ENCODE data around the gene PDCL3. TPM values are rescaled to one million over a fixed set of nuclear protein-coding genes. Genes with fewer than 3 reads are reported as not detected.
A peak's percentile ranks its signal among the peaks of the same experiment; 100 is the strongest.

PDCL3 gene
- polyA plus RNA-seq, 2 of the 4 experiments (the other 2 are of a cell fraction), result 63.1 to 64.1 TPM

DNA sequence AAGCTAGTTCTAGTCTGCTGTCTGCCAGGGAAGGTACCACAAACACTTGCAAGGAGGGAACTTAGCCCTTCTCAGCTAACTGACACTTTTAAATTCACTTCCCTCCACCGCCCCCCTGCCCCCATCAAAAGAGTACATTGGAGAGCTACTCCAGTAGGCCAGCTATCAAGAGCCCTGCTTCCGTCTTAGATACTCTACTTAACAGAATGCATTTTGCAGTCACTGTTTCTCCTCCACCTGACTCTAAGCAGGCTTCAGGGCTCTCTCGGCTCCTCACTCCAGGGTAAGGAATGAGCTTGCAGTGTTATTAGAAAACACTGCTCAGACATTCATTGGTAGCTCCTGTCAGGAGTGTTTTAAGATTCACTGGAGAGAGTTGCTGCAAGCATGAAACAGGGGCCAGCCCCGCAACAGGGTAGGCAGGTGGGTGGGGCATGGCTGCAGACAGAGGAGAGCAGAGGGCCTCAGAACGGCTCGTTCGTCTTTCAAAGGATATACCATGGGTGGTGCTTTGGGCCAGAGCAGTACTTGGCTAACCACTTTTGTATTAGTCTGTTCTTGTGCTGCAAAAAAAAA, 35.3 kb upstream of the PDCL3 start:
- no peak overlapping the region for H3K27ac ChIP-seq
- H3K4me2 ChIP-seq, result no peak overlapping the region
- FAIRE-seq, result no peak
- TF ChIP-seq FOSB (CRISPR knock-in tag; IDR thresholded peaks at IDR 0.05) (no peak), MYC (IDR thresholded peaks at IDR 0.05; ENCODE audit: borderline replicate concordance, low read length) (no peak), GATA3 (IDR thresholded peaks at IDR 0.05; ENCODE audit: borderline replicate concordance) (no peak), EHMT2 (IDR thresholded peaks at IDR 0.05; ENCODE audit: low read depth) (no peak), ZSCAN20 (CRISPR knock-in tag; IDR thresholded peaks at IDR 0.05) (no peak), KDM1A (IDR thresholded peaks at IDR 0.05; ENCODE audit: low read depth) (no peak), MAFK (IDR thresholded peaks at IDR 0.05; ENCODE audit: partially characterized antibody) (no peak), TFCP2L1 (CRISPR knock-in tag; IDR thresholded peaks at IDR 0.05) (no peak), CBX8 (IDR thresholded peaks at IDR 0.05) (no peak)
- CTCF ChIA-PET, result no interaction called here
- no peak for DNase-seq (ENCODE audit: low read depth in 1 of 2, low spot score in 1 of 2)
- ATAC-seq, result no peak
- POLR2A ChIA-PET, result no interaction called here
- no peaks in the 10 kb centered on the region for H3K9me3 ChIP-seq
- 45% methylated on average over 7 of the region's 7 CpGs for WGBS (ENCODE audit: missing lambda C conversion rate)
- no peak overlapping the region for H3K4me3 ChIP-seq
- H3K4me1 ChIP-seq, result no peaks in the 10 kb centered on the region

DNA sequence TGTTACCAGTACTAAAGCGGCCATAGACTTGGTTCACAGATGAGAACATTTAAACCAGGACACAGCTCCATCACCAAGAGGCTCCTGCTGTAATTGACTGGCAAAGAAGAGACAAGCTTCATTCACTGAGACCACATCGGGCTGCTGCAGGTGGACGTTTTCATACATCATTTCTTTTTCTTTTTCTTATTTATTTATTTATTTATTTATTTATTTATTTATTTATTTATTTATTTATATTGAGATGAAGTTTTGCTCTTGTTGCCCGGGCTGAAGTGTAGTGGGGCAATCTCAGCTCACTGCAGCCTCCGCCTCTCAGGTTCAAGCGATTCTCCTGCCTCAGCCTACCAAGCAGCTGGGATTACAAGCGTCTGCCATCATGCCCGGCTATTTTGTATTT, 33.6 kb upstream of the PDCL3 start:
- FAIRE-seq, result no peak
- peak; percentile 60 for TF ChIP-seq ZC3H11A (IDR thresholded peaks at IDR 0.05)
- TF ChIP-seq HOXA7 (CRISPR knock-in tag; IDR thresholded peaks at IDR 0.05), result no peak
- TF ChIP-seq CHD4 (IDR thresholded peaks at IDR 0.05; ENCODE audit: borderline replicate concordance), result no peak
- WGBS (ENCODE audit: missing lambda C conversion rate), result 67% methylated on average over 8 of the region's 8 CpGs

GRCh38 chr2:100529900-100530299, 32.9 kb upstream of the PDCL3 start:
- Histone ChIP-seq H3K4me2 (no peak overlapping the region), H3K9me3 (no peaks in the 10 kb centered on the region; the same call in 2 of the 3 replicates), H3K27ac (no peak overlapping the region), H3K4me3 (no peak overlapping the region), H3K4me1 (no peaks in the 10 kb centered on the region)
- FAIRE-seq (no peak), DNase-seq (ENCODE audit: low read depth in 1 of 2, low spot score in 1 of 2) (no peak), ATAC-seq (no peak; a peak in 2 of 6 replicates)
- ChIA-PET CTCF (no interaction called here), POLR2A (no interaction called here)
- 64% methylated on average over 6 of the region's 6 CpGs for WGBS (ENCODE audit: missing lambda C conversion rate)
- TF ChIP-seq NFE2L2 (conservative IDR thresholded peaks at IDR 0.05; ENCODE audit: low read length) (no peak), CTCF (IDR thresholded peaks at IDR 0.05) (no peak), NPAS2 (CRISPR knock-in tag; IDR thresholded peaks at IDR 0.05; ENCODE audit: borderline replicate concordance) (no peak), MAX (IDR thresholded peaks at IDR 0.05) (no peak), FOXS1 (CRISPR knock-in tag; IDR thresholded peaks at IDR 0.05) (no peak), KDM5A (IDR thresholded peaks at IDR 0.05) (no peak), CEBPB (IDR thresholded peaks at IDR 0.05) (no peak), RNF2 (IDR thresholded peaks at IDR 0.05; ENCODE audit: borderline replicate concordance, low read depth) (no peak), HEYL (CRISPR knock-in tag; IDR thresholded peaks at IDR 0.05) (no peak), SREBF2 (IDR thresholded peaks at IDR 0.05) (no peak), ZNF302 (CRISPR knock-in tag; IDR thresholded peaks at IDR 0.05) (no peak), RAD21 (conservative IDR thresholded peaks at IDR 0.05 in 1 of 2, IDR thresholded peaks at IDR 0.05 in 1 of 2) (no peak), FOSL2 (IDR thresholded peaks at IDR 0.05) (no peak), FOSL2 (CRISPR knock-in tag; IDR thresholded peaks at IDR 0.05) (no peak), POLR2AphosphoS2 (conservative IDR thresholded peaks at IDR 0.05; ENCODE audit: low read length) (no peak), PHF8 (IDR thresholded peaks at IDR 0.05; ENCODE audit: borderline replicate concordance, low read depth) (no peak), JUNB (IDR thresholded peaks at IDR 0.05) (no peak)
- TF ChIP-seq, protein P1, sequence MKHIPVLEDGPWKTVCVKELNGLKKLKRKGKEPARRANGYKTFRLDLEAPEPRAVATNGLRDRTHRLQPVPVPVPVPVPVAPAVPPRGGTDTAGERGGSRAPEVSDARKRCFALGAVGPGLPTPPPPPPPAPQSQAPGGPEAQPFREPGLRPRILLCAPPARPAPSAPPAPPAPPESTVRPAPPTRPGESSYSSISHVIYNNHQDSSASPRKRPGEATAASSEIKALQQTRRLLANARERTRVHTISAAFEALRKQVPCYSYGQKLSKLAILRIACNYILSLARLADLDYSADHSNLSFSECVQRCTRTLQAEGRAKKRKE (CRISPR knock-in tag; IDR thresholded peaks at IDR 0.05; ENCODE audit: low read depth), result no peak
- TF ChIP-seq, protein P2, sequence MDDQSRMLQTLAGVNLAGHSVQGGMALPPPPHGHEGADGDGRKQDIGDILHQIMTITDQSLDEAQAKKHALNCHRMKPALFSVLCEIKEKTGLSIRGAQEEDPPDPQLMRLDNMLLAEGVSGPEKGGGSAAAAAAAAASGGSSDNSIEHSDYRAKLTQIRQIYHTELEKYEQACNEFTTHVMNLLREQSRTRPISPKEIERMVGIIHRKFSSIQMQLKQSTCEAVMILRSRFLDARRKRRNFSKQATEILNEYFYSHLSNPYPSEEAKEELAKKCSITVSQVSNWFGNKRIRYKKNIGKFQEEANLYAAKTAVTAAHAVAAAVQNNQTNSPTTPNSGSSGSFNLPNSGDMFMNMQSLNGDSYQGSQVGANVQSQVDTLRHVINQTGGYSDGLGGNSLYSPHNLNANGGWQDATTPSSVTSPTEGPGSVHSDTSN (IDR thresholded peaks at IDR 0.05), result no peak

More for the DNA sequence above, 33.6 kb upstream of the PDCL3 start:
- ATAC-seq (no peak), DNase-seq (ENCODE audit: low read depth in 1 of 2, low spot score in 1 of 2) (no peak)
- no peak overlapping the region for H3K27ac ChIP-seq
- no peak overlapping the region for H3K4me3 ChIP-seq
- H3K4me1 ChIP-seq, result no peaks in the 10 kb centered on the region
- ChIA-PET POLR2A (no interaction called here), CTCF (interaction anchor here (0.8 kb wide), 1 partner anchor 77 kb away, joined by 3 read pairs; no protein-coding TSS in a partner anchor)
- no peak overlapping the region for H3K4me2 ChIP-seq
- no peaks in the 10 kb centered on the region; the same call in 2 of the 3 replicates for H3K9me3 ChIP-seq
